ENCODE results near the gene TSKU.
"Not testable (repeated sequence)": the region's sequence is repeated elsewhere in the genome, so short reads cannot be mapped to it uniquely, and the experiment has no call there.

The TSKU gene

DNA sequence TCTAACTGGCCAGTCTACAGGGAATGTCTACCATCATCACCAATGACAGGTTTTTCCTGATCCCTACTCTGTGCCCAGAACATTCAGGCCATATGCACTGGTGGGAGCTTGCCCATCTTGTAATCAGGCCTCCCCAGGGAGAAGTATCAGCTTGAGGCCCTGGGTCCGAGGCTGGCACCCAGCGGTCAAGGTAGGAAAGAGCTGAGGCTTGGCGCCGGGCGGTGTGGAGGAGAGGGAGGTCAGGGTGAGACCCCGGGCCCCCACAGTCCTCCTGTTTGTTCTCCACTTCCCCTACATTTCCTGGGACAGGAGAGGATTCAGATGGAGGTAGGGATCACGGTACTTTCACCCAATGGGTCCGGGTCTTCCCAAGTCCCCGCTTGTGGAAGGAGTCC lies 15.5 kb downstream of the TSKU start:
- in situ Hi-C loops (cut with HindIII; ENCODE audit: low sequenced_read_pairs): loop anchor here (5.0 kb wide), 4 partner anchors 36 to 99 kb away; no protein-coding TSS in a partner anchor

GRCh38 chr11:76799066-76799804 lies 16.1 kb downstream of the TSKU start:
- in situ Hi-C loops (cut with HindIII; ENCODE audit: low sequenced_read_pairs): loop anchor here (5.0 kb wide), 4 partner anchors 37 to 98 kb away; no protein-coding TSS in a partner anchor

DNA sequence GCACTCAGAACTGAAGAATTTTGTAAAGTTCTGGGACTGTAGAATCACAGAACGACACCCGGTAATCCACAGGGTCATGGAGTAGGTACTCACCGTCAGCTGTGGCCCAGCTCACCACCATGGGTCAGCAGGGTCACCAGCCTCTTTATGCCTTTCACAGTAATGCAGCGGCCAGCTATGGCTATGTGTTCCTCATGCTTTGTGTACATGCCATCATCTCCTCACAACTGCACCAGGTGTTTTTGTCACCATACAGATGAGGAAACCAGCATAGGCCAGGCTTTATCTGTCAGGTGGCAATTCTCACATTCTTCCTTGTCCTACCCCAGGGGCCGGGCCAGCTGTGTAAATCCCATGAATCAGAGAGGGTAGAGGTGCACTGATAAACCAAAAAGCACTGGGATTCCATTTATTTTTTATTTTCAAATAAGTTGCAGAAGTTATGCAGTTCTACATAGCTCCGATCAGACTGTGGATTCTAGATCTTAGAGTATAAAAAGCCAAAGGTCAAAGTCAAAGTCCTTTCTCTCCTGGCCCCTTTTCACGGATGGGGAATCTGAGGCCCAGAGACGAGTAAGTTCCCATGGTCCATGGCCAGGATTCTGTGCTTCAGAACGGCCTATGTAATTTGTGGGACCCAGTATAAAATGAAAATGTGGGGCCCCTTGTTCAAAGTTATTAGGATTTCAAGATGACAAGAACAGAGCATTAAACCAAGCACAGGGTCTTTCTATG lies 17.5 kb downstream of the TSKU start:
- in situ Hi-C loops (cut with HindIII; ENCODE audit: low sequenced_read_pairs): no loop called here

DNA sequence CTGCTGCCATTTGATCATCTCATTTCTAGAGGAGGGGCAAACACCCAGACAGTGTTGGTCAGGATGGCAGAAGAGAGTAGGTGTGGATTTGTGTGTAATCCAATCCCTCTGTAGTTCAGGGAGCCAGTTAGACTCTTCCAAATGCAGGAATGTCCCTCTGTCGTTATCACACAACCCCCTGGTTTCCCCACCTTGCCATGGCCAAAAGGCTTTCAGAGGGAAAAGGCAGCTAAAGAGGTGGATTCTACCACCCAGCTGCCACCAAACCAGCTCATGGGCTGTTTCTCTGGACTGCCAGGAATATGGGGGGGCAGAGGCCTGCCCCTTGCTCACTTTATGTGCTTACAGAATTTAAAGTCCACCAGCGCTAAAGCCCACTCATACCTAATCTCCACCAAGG lies 18.1 kb downstream of the TSKU start:
- in situ Hi-C loops (cut with HindIII; ENCODE audit: low sequenced_read_pairs): no loop called here

- in situ Hi-C loops (cut with HindIII; ENCODE audit: low sequenced_read_pairs): no loop called here
Measured at GRCh38 chr11:76801736-76802135, 18.6 kb downstream of the TSKU start.

DNA sequence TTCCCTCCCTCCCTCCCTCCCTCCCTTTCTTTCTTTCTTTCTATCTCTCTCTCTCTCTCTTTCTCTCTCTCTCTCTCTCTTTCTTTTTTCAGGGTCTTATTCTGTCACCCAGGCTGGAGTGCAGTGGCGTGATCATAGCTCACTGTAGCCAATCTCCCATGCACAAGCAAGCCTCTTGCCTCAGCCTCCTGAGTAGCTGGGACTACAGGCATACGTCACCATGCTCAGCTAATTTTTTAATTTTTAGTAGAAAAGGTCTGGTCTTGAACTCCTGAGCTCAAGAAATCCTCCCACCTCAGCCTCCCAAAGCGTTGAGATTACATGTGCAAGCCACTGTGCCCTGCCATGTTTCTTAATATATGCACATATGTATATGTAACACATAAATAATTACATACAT lies 19.0 kb downstream of the TSKU start:
- in situ Hi-C loops (cut with HindIII; ENCODE audit: low sequenced_read_pairs): no loop called here

- in situ Hi-C loops (cut with HindIII; ENCODE audit: low sequenced_read_pairs): no loop called here
Measured at GRCh38 chr11:76802621-76803020, 19.5 kb downstream of the TSKU start.

DNA sequence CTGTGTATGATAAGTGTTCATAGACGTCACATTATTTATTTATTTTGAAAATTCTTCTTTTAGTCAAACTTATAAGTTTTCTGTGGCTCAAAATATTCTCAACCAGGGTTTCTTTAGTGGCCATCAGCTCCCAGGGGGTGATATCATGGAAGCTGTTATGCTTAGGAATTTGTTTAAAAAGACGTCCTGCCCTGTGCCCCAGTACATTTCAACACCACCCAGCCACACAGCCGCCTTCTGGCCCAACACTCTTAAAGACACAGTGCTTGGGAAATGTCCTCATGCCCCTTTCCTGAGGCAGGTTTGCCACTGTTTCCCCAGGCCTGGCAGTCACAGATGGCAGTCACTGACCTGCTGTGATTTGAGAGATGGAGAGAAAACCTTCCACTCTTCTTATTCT lies 19.9 kb downstream of the TSKU start:
- in situ Hi-C loops (cut with HindIII; ENCODE audit: low sequenced_read_pairs): no loop called here

DNA sequence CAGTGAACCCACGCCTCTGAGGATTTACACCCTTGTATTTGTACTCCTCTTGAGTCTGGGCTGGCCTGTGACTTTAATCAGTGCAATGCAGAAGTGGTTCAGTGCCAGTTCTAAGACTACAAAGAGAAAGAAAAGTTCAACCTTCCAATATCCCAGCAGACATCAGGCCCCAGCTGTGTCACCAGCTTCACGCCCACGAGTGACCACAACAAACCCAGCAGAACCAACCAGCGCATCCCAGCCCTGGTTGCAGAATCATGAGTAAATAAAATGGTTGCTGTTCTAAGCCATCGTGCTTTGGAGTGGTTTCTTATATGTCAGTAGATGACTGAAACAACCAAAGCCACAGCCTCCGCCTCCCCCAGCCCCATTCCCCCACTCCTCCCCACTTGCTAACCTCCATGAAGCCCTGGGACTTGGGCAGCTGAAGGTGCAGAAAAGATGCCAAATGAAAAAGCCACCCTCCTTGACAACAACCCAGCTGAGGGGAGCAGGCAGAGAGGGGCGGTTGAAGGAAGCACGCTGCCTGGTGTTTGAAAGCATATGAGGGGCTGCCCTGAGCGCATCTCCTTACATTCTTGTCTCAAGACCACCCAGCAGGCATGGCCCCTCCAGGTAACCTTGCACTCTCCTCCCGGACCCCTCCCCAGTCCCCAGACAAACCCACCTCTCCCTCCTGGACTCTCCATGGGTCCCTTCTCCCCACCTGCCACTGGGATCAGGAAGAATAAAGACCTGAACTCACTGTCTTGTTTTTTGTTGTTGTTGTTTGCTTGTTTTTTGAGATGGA lies 20.9 kb downstream of the TSKU start:
- in situ Hi-C loops (cut with HindIII; ENCODE audit: low sequenced_read_pairs): no loop called here

GRCh38 chr11:76805206-76805913 lies 22.2 kb downstream of the TSKU start:
- in situ Hi-C loops (cut with HindIII; ENCODE audit: low sequenced_read_pairs): no loop called here

GRCh38 chr11:76806131-76806530 lies 23.0 kb downstream of the TSKU start:
- in situ Hi-C loops (cut with HindIII; ENCODE audit: low sequenced_read_pairs): no loop called here

DNA sequence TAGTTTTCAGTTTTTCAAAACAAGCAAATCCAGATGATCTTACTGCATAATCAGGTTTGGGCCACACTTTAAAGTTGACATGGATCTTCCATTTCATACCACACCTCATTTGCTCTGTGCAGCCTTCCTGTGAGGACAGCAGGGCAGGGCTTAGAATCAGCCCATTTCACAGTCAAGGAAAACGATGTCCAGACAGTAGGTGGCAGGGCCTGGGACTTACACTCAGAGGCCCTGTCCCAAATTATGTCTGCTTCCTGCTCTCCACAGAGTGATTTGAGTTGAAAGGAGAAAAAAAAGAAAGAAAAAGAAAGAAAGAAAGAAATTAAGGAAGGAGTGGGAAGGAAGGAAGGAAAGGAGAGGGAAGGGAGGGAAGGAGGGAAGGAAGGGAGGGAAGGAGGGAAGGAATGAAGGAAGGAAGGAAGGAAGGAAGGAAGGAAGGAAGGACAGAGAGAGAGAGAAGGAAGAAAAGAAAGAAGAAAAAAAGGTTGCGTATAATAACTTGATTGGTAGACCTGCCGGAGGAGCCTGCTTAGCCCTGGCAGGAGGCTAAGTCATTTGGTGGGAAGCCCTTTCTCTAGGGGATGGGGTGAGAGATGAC lies 23.6 kb downstream of the TSKU start:
- in situ Hi-C loops (cut with HindIII; ENCODE audit: low sequenced_read_pairs): no loop called here

DNA sequence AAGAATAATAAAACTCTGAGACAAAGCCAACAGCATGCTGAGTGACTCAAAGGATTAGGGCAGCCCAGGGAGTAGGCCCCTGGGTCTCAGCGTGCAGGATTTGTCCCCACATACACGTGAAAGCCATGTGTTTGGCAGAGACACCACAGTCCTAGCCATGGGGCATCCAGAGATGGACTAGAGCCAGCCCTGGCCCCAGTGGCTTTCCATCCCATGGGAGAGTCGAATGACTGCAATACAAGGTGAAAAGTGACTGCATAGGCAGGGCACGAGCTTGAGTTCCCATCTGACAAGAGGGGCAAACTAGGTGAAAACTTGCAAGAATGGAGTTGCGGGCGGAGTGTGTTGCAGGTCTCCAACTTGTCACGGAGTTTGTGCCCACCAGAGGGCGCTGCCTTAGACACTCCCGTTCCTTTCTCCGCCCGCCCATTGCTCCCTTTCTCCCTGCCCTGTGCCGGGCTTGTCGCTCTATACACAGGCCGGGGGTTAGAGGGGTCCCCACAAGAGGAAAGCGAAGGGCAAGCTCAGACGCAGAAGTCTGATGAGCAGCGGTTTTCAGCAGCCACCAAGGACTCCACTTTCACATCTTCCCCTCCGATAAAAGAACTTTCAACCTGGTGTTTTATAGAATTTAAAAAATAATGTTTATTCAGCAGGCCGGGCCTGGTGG lies 24.2 kb downstream of the TSKU start:
- in situ Hi-C loops (cut with HindIII; ENCODE audit: low sequenced_read_pairs): no loop called here

DNA sequence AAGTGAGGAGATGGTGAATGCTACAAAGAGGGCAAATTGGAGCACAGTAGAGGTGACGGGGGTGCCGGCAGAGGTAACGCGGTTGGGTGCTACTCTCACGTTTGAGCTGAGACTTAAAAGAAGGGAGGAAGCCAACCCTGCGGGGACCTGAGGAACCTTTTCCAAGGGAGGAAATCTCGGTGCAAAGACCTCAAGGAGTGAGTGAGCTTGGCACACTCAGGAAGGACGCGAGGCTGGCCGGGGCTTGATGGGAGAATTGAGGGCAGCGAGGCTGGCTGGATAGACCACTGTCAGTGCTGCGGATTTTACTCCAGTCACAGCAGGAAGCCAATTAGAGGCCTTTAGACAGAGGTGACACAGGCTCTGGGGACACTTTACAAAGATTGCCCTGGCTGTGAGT lies 25.0 kb downstream of the TSKU start:
- in situ Hi-C loops (cut with HindIII; ENCODE audit: low sequenced_read_pairs): no loop called here

DNA sequence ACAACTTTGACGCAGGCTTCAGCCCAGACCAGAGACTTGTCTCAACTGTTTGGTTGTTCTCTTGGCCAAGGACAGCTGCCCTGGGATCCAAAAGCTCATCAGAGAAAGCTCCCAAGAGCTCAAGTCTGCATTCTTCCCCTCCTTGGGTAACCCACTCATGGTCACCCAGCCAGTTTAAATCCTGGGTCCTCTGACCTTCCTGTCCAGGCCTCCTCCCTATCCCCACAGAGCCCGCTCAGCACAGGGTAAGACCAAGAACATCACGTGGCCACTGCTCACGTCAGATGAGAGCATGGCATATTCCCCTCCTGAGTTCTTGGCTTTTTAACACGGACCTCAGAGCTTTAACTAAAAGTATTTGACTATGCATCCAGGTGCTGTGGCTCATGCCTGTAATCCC lies 25.8 kb downstream of the TSKU start:
- in situ Hi-C loops (cut with HindIII; ENCODE audit: low sequenced_read_pairs): no loop called here

GRCh38 chr11:76810151-76810853 lies 27.1 kb downstream of the TSKU start:
- in situ Hi-C loops (cut with HindIII; ENCODE audit: low sequenced_read_pairs): no loop called here

GRCh38 chr11:76811259-76811658 lies 28.1 kb downstream of the TSKU start:
- in situ Hi-C loops (cut with HindIII; ENCODE audit: low sequenced_read_pairs): no loop called here

DNA sequence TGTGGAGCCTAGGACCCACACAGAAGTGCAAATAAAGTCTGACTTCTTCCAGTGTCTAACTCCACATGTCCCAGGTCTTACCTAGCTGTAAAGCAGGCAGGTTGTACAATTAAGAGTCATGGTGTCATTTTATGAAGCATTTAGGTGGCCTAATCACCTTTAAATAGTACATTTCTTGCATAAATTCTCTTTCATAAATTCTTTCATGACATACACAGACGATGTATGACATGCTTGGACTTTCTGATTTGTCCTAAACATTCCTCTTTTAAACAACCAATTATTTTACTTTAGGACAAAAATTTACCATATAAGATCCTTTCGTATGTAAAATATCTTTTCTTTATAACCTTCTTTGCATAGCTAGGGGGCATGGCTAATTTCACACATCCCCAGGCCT lies 31.3 kb downstream of the TSKU start:
- in situ Hi-C loops (cut with HindIII; ENCODE audit: low sequenced_read_pairs): no loop called here

- in situ Hi-C loops (cut with HindIII; ENCODE audit: low sequenced_read_pairs): not testable (repeated sequence)
Measured at GRCh38 chr11:76815678-76816077, 32.5 kb downstream of the TSKU start.
